ENCODE data around the gene PRR27.

PRR27 gene

GRCh38 chr4:70182517-70183167 lies 28.6 kb downstream of the PRR27 start:
- Histone ChIP-seq H3K27ac (ENCODE audit: low read depth, low read length) (no peak overlapping the region), H3K4me3 (ENCODE audit: low read length) (no peak overlapping the region), H3K27me3 (ENCODE audit: control insufficient read depth, low read length) (no peaks in the 10 kb centered on the region), H3K9me3 (ENCODE audit: control insufficient read depth, insufficient read depth, low read length) (no peaks in the 10 kb centered on the region), H3K9me2 (replicated peaks; ENCODE audit: control insufficient read depth, low read length) (no peaks in the 10 kb centered on the region), H3K36me3 (ENCODE audit: control insufficient read depth, low read length) (no peaks in the 10 kb centered on the region), H3K4me2 (ENCODE audit: low read length) (no peak overlapping the region), H3F3A (ENCODE audit: control insufficient read depth, insufficient read depth) (no peaks in the 10 kb centered on the region), H4K20me1 (ENCODE audit: control insufficient read depth, insufficient read depth, low read depth, low read length) (no peaks in the 10 kb centered on the region), H3K79me2 (ENCODE audit: control insufficient read depth, low read length) (no peaks in the 10 kb centered on the region), H3K4me1 (ENCODE audit: control insufficient read depth, low read length) (no peaks in the 10 kb centered on the region)
- no peak for TF ChIP-seq EZH2phosphoT487 (IDR thresholded peaks at IDR 0.05; ENCODE audit: borderline replicate concordance, low read length)
- no peak for TF ChIP-seq CTCF (IDR thresholded peaks at IDR 0.05; ENCODE audit: low read depth, low read length, poor library complexity, severe bottlenecking)

GRCh38 chr4:70183168-70183939 lies 29.3 kb downstream of the PRR27 start:
- no peaks in the 10 kb centered on the region for H4K20me1 ChIP-seq (ENCODE audit: control insufficient read depth, insufficient read depth, low read depth, low read length)
- TF ChIP-seq EZH2phosphoT487 (IDR thresholded peaks at IDR 0.05; ENCODE audit: borderline replicate concordance, low read length) (no peak), CTCF (IDR thresholded peaks at IDR 0.05; ENCODE audit: low read depth, low read length, poor library complexity, severe bottlenecking) (peak; percentile 72)
- H3K27me3 ChIP-seq (ENCODE audit: control insufficient read depth, low read length) = no peaks in the 10 kb centered on the region
- H3K4me2 ChIP-seq (ENCODE audit: low read length) = no peak overlapping the region
- no peaks in the 10 kb centered on the region for H3K9me2 ChIP-seq (replicated peaks; ENCODE audit: control insufficient read depth, low read length)
- no peaks in the 10 kb centered on the region for H3K9me3 ChIP-seq (ENCODE audit: control insufficient read depth, insufficient read depth, low read length)
- H3K4me1 ChIP-seq (ENCODE audit: control insufficient read depth, low read length) = no peaks in the 10 kb centered on the region
- H3K79me2 ChIP-seq (ENCODE audit: control insufficient read depth, low read length) = no peaks in the 10 kb centered on the region
- no peak overlapping the region for H3K27ac ChIP-seq (ENCODE audit: low read depth, low read length)
- H3K36me3 ChIP-seq (ENCODE audit: control insufficient read depth, low read length) = no peaks in the 10 kb centered on the region
- no peak overlapping the region for H3K4me3 ChIP-seq (ENCODE audit: low read length)
- H3F3A ChIP-seq (ENCODE audit: control insufficient read depth, insufficient read depth) = no peaks in the 10 kb centered on the region

GRCh38 chr4:70183940-70184246 lies 29.9 kb downstream of the PRR27 start:
- Histone ChIP-seq H3K79me2 (ENCODE audit: control insufficient read depth, low read length) (no peaks in the 10 kb centered on the region), H3K36me3 (ENCODE audit: control insufficient read depth, low read length) (no peaks in the 10 kb centered on the region), H3F3A (ENCODE audit: control insufficient read depth, insufficient read depth) (no peaks in the 10 kb centered on the region), H3K4me3 (ENCODE audit: low read length) (no peak overlapping the region), H4K20me1 (ENCODE audit: control insufficient read depth, insufficient read depth, low read depth, low read length) (no peaks in the 10 kb centered on the region), H3K27me3 (ENCODE audit: control insufficient read depth, low read length) (no peaks in the 10 kb centered on the region), H3K4me2 (ENCODE audit: low read length) (no peak overlapping the region), H3K9me3 (ENCODE audit: control insufficient read depth, insufficient read depth, low read length) (no peaks in the 10 kb centered on the region), H3K9me2 (replicated peaks; ENCODE audit: control insufficient read depth, low read length) (no peaks in the 10 kb centered on the region), H3K27ac (ENCODE audit: low read depth, low read length) (no peak overlapping the region), H3K4me1 (ENCODE audit: control insufficient read depth, low read length) (no peaks in the 10 kb centered on the region)
- TF ChIP-seq EZH2phosphoT487 (IDR thresholded peaks at IDR 0.05; ENCODE audit: borderline replicate concordance, low read length) (no peak), CTCF (IDR thresholded peaks at IDR 0.05; ENCODE audit: low read depth, low read length, poor library complexity, severe bottlenecking) (no peak)

All from DOHH2 (cell line).